ENCODE data around the gene SPOUT1. TPM values are rescaled to one million over a fixed set of nuclear protein-coding genes. Genes with fewer than 3 reads are reported as not detected.

The SPOUT1 gene
- total RNA-seq, 1 experiment from 2014 or later: 66.4 TPM

DNA sequence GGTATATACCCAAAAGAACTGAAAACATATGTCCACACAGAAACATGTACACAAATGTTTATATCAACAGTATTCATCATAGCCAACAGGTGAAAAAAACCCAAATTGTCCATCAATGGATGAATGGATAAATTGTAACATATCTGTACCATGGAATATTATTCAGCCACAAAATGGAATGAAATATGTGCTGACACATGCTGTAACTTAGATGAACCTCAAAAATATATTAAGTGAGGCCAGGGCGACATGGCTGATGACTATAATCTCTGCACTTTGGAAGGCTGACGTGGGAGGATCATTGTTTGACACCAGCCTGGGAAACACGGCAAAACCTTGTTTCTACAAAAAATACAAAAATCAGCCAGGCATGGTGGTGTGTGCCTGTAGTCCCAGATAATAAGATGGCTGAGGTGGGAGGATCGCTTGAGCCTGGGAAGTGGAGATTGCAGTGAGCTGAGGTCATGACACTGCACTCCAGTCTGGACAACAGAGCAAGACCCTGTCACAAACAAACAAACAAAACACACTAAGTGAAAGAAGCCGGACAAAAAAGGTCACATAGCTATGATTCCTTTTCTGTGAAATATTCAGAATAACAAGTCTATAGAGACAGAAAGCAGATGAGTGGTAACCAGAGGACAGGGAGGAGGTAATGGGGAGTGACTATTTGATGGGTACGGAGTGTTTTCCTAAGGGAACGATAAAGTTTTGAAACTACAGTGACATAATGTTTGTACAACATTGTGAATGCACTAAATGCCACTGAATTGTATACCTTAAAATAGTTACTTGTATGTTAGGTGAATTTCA is 40.7 kb upstream of the SPOUT1 start:
- BruUV-seq (replicated peaks): no TSS peak

DNA sequence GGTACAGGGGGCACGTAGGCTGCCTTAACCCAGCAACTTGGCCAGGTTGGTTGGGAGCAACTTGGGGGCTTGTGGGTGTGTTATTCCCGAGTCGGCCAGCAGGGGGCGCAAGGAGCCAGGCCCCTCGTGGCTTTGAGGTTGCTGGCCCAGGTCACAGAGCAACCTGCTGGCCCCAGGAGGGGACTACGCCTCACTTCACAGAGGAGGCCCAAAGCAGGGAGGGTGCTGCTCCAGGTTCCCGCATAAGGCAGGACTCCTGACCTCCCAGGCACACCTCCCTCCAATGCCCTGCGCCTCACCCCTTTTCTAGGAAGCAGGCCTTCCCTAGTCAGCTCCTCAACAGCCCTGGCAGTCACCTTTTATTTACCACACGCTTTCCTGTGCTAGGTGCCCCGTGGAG is 34.1 kb upstream of the SPOUT1 start:
- H3K27ac ChIP-seq (ENCODE audit: low read depth, low read length, poor library complexity, severe bottlenecking): no peak overlapping the region
- POLR2A ChIA-PET (ENCODE audit: low non-redundant PET): no interaction called here
- no peaks in the 10 kb centered on the region for H3K27me3 ChIP-seq (replicated peaks; ENCODE audit: insufficient read depth, low read depth, low read length, poor library complexity)
- H3K4me1 ChIP-seq (ENCODE audit: insufficient read depth, low read length, poor library complexity, severe bottlenecking): peaks cover 7% of the 10 kb centered on the region
- TF ChIP-seq, protein P1, sequence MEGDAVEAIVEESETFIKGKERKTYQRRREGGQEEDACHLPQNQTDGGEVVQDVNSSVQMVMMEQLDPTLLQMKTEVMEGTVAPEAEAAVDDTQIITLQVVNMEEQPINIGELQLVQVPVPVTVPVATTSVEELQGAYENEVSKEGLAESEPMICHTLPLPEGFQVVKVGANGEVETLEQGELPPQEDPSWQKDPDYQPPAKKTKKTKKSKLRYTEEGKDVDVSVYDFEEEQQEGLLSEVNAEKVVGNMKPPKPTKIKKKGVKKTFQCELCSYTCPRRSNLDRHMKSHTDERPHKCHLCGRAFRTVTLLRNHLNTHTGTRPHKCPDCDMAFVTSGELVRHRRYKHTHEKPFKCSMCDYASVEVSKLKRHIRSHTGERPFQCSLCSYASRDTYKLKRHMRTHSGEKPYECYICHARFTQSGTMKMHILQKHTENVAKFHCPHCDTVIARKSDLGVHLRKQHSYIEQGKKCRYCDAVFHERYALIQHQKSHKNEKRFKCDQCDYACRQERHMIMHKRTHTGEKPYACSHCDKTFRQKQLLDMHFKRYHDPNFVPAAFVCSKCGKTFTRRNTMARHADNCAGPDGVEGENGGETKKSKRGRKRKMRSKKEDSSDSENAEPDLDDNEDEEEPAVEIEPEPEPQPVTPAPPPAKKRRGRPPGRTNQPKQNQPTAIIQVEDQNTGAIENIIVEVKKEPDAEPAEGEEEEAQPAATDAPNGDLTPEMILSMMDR (conservative IDR thresholded peaks at IDR 0.05; ENCODE audit: low read depth, low read length): peak; percentile 95
- TF ChIP-seq EZH2 (IDR thresholded peaks at IDR 0.05; ENCODE audit: borderline replicate concordance, low read depth, low read length, poor library complexity, severe bottlenecking): no peak
- peak; percentile 69 for DNase-seq (ENCODE audit: low spot score)
- intact Hi-C loops (cut with micrococcal nuclease; ENCODE audit: unreplicated experiment): loop anchor here (1.0 to 5.0 kb wide), 2 partner anchors 65 to 84 kb away; partner anchors contain the start of genes DOLK and NUP188
- no peaks in the 10 kb centered on the region for H3K9me3 ChIP-seq (ENCODE audit: low read depth, low read length, poor library complexity, severe bottlenecking)
- H3K4me3 ChIP-seq (ENCODE audit: low read depth, low read length, poor library complexity, severe bottlenecking): no peak overlapping the region
- CTCF ChIA-PET: interaction anchor here (0.5 to 1.0 kb wide), 6 partner anchors 64 to 927 kb away, joined by 3 to 11 read pairs (median 4); no protein-coding TSS in a partner anchor
- H3K36me3 ChIP-seq (ENCODE audit: insufficient read depth, low read length, poor library complexity, severe bottlenecking): no peaks in the 10 kb centered on the region
- no TSS peak for BruUV-seq (replicated peaks)

More for the DNA sequence above, 40.7 kb upstream of the SPOUT1 start:
- Histone ChIP-seq H3K4me1 (ENCODE audit: insufficient read depth, low read length, poor library complexity, severe bottlenecking) (no peaks in the 10 kb centered on the region), H3K27me3 (replicated peaks; ENCODE audit: insufficient read depth, low read depth, low read length, poor library complexity) (no peaks in the 10 kb centered on the region), H3K4me3 (ENCODE audit: low read depth, low read length, poor library complexity, severe bottlenecking) (no peak overlapping the region), H3K36me3 (ENCODE audit: insufficient read depth, low read length, poor library complexity, severe bottlenecking) (no peaks in the 10 kb centered on the region), H3K9me3 (ENCODE audit: low read depth, low read length, poor library complexity, severe bottlenecking) (no peaks in the 10 kb centered on the region), H3K27ac (ENCODE audit: low read depth, low read length, poor library complexity, severe bottlenecking) (no peak overlapping the region)
- CTCF ChIA-PET: no interaction called here
- intact Hi-C loops (cut with micrococcal nuclease; ENCODE audit: unreplicated experiment): no loop called here
- DNase-seq (ENCODE audit: low spot score): no peak
- POLR2A ChIA-PET (ENCODE audit: low non-redundant PET): no interaction called here
- no peak for TF ChIP-seq EZH2 (IDR thresholded peaks at IDR 0.05; ENCODE audit: borderline replicate concordance, low read depth, low read length, poor library complexity, severe bottlenecking)

DNA sequence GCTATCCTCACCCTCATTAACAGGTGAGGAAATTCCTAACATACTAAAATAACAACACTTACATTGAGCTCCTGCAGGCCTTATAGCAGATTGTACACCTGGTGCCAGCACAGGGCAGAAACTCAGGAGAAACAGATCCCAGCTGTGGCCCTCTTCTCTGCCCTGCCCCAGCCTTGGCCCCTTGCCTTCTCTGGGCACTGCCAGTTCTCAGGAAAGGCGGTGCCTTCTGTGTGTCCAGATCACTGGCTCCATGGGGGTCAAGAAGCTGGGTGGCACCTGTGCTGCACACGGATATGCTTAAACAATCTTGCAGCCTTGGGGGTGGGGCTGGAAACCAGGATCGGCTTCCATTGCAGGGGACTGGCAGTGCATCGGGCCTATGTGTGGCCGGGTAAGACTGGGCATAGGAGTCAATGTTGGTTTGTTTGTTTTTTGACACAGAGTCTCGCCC is 32.8 kb upstream of the SPOUT1 start:
- H3K4me3 ChIP-seq (ENCODE audit: low read depth, low read length, poor library complexity, severe bottlenecking): no peak overlapping the region
- ChIA-PET CTCF (interaction anchor here (0.6 kb wide), 1 partner anchor 347 kb away, joined by 4 read pairs; no protein-coding TSS in a partner anchor), POLR2A (ENCODE audit: low non-redundant PET) (no interaction called here)
- intact Hi-C loops (cut with micrococcal nuclease; ENCODE audit: unreplicated experiment): loop anchor here (5.0 kb wide), 1 partner anchor 85 kb away; the partner anchor contains the start of genes DOLK and NUP188
- H3K9me3 ChIP-seq (ENCODE audit: low read depth, low read length, poor library complexity, severe bottlenecking): no peaks in the 10 kb centered on the region
- no peak for DNase-seq (ENCODE audit: low spot score)
- no peak overlapping the region for H3K27ac ChIP-seq (ENCODE audit: low read depth, low read length, poor library complexity, severe bottlenecking)
- BruUV-seq (replicated peaks): no TSS peak
- peaks cover 7% of the 10 kb centered on the region for H3K4me1 ChIP-seq (ENCODE audit: insufficient read depth, low read length, poor library complexity, severe bottlenecking)
- H3K36me3 ChIP-seq (ENCODE audit: insufficient read depth, low read length, poor library complexity, severe bottlenecking): no peaks in the 10 kb centered on the region
- no peaks in the 10 kb centered on the region for H3K27me3 ChIP-seq (replicated peaks; ENCODE audit: insufficient read depth, low read depth, low read length, poor library complexity)
- TF ChIP-seq EZH2 (IDR thresholded peaks at IDR 0.05; ENCODE audit: borderline replicate concordance, low read depth, low read length, poor library complexity, severe bottlenecking): no peak
- TF ChIP-seq, protein P1 (conservative IDR thresholded peaks at IDR 0.05; ENCODE audit: low read depth, low read length): no peak
